Fibroblast of mammary gland (primary cell): ENCODE data around the gene DPH6.

ENCODE experiments used
- DNase-seq: peaks from one replicate; pipeline ENCODE4 v3.0.0-alpha.2; 2010; ENCODE audit warnings: low read depth
- H3K4me3 ChIP-seq: 2 replicates; pipeline ENCODE4 v1.5.1; 2011; ENCODE audit warnings: low read depth, mild to moderate bottlenecking, low read length, moderate library complexity; ENCODE audit not compliant: control insufficient read depth
- TF ChIP-seq, protein P1 (sequence below): conservative IDR thresholded peaks from 2 replicates; pipeline ENCODE4 v1.5.1; 2011; ENCODE audit warnings: low read depth, low read length, inconsistent platforms; ENCODE audit not compliant: control insufficient read depth, insufficient read depth

The DPH6 gene

DNA sequence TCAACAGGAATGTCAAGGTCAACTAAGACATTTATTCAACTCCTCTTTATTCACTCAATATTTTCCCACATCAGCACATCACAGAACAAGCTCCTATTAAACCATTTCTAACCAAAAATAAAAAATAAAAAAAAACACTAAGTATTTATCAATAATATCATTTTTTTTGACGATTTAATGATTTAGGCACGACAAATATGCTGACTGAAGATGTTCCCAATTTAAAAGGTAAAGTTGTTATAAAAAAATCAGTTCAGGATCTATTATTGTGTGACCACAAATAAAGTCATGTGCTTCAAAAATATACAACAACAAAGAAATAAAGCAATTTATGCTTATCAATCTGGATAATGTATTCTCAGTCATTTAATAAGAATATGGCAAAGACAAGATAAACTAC, 16.2 kb downstream of the DPH6 start:
- DNase-seq: no peak
- no peak overlapping the region for H3K4me3 ChIP-seq
- TF ChIP-seq, protein P1, sequence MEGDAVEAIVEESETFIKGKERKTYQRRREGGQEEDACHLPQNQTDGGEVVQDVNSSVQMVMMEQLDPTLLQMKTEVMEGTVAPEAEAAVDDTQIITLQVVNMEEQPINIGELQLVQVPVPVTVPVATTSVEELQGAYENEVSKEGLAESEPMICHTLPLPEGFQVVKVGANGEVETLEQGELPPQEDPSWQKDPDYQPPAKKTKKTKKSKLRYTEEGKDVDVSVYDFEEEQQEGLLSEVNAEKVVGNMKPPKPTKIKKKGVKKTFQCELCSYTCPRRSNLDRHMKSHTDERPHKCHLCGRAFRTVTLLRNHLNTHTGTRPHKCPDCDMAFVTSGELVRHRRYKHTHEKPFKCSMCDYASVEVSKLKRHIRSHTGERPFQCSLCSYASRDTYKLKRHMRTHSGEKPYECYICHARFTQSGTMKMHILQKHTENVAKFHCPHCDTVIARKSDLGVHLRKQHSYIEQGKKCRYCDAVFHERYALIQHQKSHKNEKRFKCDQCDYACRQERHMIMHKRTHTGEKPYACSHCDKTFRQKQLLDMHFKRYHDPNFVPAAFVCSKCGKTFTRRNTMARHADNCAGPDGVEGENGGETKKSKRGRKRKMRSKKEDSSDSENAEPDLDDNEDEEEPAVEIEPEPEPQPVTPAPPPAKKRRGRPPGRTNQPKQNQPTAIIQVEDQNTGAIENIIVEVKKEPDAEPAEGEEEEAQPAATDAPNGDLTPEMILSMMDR: no peak

DNA sequence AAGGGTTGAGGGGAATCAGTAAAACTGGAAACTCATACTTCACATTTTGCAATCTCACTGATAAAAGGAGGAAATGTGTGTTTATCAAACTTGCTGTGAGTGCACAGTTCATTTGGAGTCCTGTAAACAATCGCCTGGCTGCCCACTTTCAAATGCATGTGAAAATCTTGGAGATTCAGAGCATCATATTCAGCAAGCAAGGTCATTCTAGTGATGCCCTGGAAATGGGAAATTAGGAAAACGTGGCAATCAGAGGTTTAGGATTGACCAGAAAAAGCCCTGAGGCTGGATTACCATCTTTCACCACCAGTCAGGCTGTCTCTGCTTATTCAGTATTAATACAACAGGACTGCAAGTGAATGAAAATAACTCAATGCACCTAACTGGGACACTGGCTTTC, 23.9 kb downstream of the DPH6 start:
- peak; percentile 12 for DNase-seq
- H3K4me3 ChIP-seq: no peak overlapping the region
- TF ChIP-seq, protein P1: no peak

DNA sequence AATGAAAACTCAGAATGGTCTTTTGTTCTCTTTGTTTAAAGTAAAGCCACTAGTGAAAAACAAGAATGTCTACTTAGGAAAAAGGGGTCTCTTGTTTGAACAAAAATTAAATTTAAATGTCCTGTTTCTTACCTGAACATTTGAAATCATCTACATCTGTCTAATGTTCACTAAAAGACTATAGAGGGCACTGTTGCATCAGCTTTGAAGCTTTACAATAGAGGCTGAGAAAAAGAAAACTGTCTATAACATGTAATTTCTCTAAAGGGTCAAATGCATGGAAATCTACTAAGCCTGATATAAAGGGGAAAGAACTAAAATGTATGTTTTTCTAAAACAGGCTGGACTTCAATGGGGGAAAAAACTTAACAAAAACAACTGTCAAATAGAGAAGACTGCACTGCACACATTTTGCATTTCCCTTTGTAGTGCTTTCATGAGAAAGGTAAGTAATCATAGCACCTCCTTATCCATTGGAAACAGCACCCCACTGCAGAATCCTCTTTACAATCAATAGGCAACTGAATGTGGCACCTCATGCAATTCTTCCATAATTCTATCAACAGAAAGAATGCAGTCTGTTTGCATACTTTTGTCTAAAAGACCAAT, 26.3 kb downstream of the DPH6 start:
- H3K4me3 ChIP-seq: no peak overlapping the region
- peak; percentile 70 for DNase-seq
- TF ChIP-seq, protein P1: peak; percentile 66

DNA sequence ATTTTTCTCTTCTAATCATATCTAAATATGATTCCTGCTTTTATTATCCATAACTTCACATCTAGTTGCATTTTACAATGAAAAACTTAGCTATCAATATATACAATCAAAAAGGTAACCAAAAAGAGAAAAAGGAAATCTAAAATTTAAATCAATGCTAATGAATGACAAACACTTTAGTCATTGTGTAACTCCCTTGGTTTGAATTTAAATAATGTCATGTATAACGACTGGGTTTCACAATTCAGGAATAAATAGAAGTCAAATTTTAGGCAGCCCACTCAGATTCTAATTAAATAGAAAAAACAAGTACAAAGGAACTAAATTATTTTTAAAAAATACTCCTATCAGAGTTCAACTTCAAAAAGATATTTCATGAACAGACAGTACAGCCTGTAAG, 26.9 kb downstream of the DPH6 start:
- H3K4me3 ChIP-seq: no peak overlapping the region
- DNase-seq: no peak
- TF ChIP-seq, protein P1: no peak

DNA sequence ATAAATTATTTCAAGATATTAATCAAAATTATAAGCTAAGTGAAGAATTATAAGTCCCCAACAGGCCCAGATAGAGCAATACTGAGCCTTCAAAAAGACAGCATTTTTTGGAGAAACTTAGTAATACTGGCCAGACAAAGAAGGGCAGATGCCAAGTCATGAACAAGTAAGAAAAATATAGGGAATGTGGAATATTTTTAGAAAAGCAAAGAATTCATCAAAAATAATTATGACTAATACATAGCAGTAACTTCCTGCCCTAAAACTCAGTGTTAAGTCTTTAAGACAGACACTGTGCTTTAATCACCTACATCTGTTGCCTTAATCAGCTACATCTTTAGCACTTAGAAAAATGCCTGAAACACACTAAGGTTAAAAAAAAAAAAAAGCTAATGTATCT, 31.2 kb downstream of the DPH6 start:
- peak; percentile 32 for DNase-seq
- no peak overlapping the region for H3K4me3 ChIP-seq
- TF ChIP-seq, protein P1: no peak

DNA sequence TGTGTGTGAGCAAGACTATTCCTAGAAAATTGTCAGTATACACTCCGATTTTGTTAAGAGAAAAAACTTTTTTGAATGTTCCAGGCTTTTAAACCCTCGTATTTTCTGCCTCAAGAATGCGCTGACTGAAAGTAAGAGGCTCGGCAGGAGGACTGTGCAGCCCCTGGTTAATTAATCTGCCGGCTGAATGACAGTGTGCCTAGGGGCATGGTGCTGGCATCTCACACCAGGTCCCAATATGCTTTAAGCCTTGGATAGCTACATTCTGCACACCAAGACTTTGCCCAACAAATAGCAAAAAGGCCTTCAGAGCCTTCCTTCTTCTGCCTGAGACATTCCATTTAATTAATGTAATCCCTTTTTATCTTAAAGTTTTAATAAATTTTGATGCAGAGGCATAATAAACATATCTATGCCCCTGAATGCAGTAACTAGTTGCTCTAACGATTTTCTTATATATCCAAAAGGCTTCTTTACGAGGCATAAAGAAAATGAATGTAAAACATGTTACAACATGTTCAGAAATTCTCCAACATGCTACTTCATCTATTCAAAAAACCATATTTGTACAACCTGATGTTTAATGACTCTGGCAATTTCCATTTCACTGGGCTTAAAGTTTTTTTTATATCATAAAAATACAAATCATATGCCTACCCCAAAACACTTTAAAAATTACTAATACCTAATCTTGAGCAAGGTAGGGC, 37.9 kb downstream of the DPH6 start:
- H3K4me3 ChIP-seq: no peak overlapping the region
- TF ChIP-seq, protein P1: no peak
- no peak for DNase-seq
